ENCODE results near the gene FAM174A. TPM values are rescaled to one million over a fixed set of nuclear protein-coding genes. Genes with fewer than 3 reads are reported as not detected.
"Not testable (repeated sequence)": the region's sequence is repeated elsewhere in the genome, so short reads cannot be mapped to it uniquely, and the experiment has no call there.

Gene FAM174A
- polyA plus RNA-seq, 6 donors from 2014 or later, result 3.7 to 6.9 (median 4.8) TPM; not detected in 1

DNA sequence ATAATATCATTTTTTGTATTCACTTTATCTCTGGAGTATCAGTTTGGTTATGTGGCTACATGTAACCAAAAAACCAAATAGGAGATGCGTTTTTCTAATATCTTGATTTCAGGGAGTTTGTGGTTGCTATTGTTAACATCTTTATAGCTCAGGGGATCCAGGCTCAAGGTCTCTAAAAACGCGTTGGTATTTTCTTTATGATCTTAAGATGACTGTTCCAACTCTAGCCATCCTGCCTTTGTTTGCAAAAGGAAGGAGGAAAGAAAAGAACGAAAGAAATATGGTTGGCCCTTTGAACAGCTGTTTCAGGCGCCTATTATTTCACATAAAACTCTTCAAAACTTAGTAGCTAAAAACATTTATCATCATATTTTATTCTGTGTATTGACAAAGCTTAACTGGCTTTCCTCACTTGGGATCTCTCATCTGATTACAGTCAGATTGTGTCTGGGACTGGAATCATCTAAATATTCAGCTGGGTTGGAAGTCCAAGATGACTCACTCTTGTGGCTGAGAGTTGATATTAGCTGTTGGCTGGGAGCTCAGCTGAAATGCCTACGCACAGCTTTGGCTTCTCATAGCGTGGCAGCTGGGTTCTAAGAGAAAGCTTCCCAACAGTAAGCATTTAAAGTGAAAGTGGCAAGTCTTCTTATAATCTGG is 60.1 kb downstream of the FAM174A start:
- Mint-ChIP-seq H3K4me3 (no peak overlapping the region), H3K27ac (no peak overlapping the region), H3K4me1 (peaks cover 0 to 5% (median 0%) of the 10 kb centered on the region in 3 donors), H3K9me3 (no peaks in the 10 kb centered on the region), H3K27me3 (no peaks in the 10 kb centered on the region), H3K36me3 (no peaks in the 10 kb centered on the region)
- no peak for ATAC-seq (ENCODE audit: low read depth in 2 of 2)
- no peak for DNase-seq

DNA sequence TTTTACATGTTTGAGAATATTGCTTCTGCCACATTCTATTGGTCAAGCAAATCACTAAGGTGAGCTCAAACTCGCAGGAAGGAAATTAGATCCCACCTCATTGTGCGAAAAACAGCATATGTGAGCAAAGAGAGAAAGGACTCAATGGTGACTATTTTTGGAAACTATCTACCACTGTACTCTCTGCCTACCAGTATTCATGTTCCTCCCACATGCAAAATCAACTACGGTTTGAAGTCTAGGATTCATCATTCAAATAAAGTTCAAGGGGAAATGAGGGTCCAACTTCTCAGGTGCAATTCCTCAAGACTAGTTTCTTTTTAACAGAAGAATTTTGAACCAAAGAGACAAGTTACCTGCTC is 60.6 kb downstream of the FAM174A start:
- no peak overlapping the region for H3K4me3 Mint-ChIP-seq
- H3K4me1 Mint-ChIP-seq, result peaks cover 0 to 5% (median 0%) of the 10 kb centered on the region in 3 donors
- ATAC-seq (ENCODE audit: low read depth in 2 of 2) (no peak), DNase-seq (no peak)
- no peaks in the 10 kb centered on the region for H3K36me3 Mint-ChIP-seq
- H3K9me3 Mint-ChIP-seq, result no peaks in the 10 kb centered on the region
- no peaks in the 10 kb centered on the region for H3K27me3 Mint-ChIP-seq
- no peak overlapping the region for H3K27ac Mint-ChIP-seq

DNA sequence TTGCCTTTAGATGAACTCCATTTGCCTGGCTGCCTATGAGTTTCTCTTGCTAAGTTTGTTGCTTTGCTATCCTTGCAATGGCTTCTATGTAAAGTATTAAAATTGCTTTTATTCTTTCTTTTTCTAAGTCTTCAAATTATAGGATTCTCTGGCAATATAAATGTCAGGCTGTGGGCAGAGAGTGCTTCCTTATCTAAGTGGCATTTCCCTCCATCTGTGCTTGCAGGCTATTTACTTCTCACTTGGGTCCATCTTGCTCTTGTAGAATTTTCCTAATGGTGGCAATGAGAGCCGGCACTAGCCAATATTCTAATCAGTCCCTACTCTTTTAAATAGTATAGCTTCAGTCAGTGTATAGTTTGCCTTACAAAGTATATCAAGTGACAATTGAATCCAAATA is 63.3 kb downstream of the FAM174A start:
- ATAC-seq (ENCODE audit: low read depth in 2 of 2) (no peak), DNase-seq (no peak)
- H3K4me1 Mint-ChIP-seq, result peaks cover 0 to 5% (median 0%) of the 10 kb centered on the region in 3 donors
- H3K36me3 Mint-ChIP-seq, result no peaks in the 10 kb centered on the region
- no peak overlapping the region for H3K27ac Mint-ChIP-seq
- H3K27me3 Mint-ChIP-seq, result no peaks in the 10 kb centered on the region
- no peaks in the 10 kb centered on the region for H3K9me3 Mint-ChIP-seq
- no peak overlapping the region for H3K4me3 Mint-ChIP-seq

DNA sequence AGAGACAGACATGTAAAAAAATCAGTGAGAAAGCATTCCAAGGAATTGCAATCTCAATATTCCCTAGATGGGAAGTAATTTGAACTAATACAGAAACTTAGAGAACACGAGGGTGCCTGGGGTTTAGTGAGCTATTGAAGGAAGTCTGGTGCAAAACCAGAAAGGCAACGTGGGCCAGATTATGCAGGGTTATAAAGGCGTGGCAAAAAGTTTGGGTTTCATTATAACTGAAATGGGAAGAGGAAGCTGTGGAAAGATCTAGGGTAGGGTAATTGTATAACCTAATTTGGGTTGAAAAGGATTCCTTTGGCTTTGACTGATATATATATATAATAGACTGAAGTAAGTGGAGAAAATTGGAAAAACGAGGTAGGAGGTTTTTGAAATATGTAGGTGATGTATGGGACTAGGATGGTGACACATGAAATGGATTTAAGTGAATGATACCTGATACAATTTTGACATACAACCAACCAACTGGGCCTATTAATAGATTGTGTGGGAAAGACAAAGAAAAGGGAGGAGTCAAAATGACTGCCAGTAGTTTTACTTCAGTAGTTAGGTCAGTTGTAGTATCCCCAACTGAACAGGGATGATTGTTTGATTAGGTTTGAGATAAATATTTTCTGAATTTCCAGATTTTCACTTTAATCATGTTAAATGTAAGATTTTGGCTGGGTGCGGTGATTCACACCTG is 65.3 kb downstream of the FAM174A start:
- no peak for ATAC-seq (ENCODE audit: low read depth in 2 of 2)
- no peak for DNase-seq
- Mint-ChIP-seq H3K9me3 (no peaks in the 10 kb centered on the region), H3K36me3 (no peaks in the 10 kb centered on the region), H3K27me3 (no peaks in the 10 kb centered on the region), H3K4me3 (peak overlapping the region in 1 of 8 donors; percentile 32), H3K4me1 (peaks cover 0 to 5% (median 0%) of the 10 kb centered on the region in 3 donors), H3K27ac (no peak overlapping the region)

DNA sequence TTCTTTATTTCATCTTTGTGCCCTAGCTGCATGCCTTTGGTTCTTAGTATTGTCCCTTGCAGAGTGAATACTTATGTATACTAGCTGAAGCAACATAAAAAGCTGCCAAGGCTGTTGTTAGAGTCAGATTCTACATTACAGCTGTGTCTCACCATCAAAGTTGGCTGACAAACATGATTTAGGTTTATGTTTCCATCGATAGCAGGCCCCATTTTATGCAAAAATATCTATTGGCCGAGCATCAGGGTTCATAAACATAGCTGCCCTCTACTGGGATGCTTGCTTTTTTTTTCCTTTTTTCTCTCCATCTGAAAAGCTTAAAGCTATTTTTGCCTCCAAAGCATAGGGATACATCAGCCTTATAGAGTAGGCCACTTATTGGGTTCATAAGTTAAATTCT is 68.0 kb downstream of the FAM174A start:
- no peaks in the 10 kb centered on the region for H3K36me3 Mint-ChIP-seq
- no peak overlapping the region for H3K4me3 Mint-ChIP-seq
- no peak overlapping the region for H3K27ac Mint-ChIP-seq
- ATAC-seq (ENCODE audit: low read depth in 2 of 2) (no peak), DNase-seq (no peak)
- H3K4me1 Mint-ChIP-seq, result peaks cover 0 to 5% (median 0%) of the 10 kb centered on the region in 3 donors
- no peaks in the 10 kb centered on the region for H3K27me3 Mint-ChIP-seq
- no peaks in the 10 kb centered on the region for H3K9me3 Mint-ChIP-seq

DNA sequence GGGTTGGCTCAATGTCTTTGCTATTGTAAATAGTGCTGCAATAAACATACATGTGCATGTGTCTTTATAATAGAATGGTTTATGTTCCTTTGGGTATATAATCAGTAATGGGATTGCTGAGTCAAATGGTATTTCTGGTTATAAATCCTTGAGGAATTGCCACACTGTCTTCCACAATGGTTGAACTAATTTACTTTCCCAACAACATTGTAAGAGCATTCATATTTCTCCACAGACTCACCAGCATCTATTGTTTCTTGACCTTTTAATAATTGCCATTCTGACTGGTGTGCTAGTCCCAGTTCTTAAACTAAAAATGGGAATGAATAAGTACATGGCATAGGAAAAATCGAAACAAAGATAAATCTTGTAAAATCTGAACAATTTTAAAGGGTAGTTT is 68.8 kb downstream of the FAM174A start:
- H3K36me3 Mint-ChIP-seq; ATAC-seq (ENCODE audit: low read depth in 2 of 2); H3K4me3 Mint-ChIP-seq; H3K9me3 Mint-ChIP-seq; DNase-seq; H3K4me1 Mint-ChIP-seq; H3K27me3 Mint-ChIP-seq; H3K27ac Mint-ChIP-seq: not testable (repeated sequence)

DNA sequence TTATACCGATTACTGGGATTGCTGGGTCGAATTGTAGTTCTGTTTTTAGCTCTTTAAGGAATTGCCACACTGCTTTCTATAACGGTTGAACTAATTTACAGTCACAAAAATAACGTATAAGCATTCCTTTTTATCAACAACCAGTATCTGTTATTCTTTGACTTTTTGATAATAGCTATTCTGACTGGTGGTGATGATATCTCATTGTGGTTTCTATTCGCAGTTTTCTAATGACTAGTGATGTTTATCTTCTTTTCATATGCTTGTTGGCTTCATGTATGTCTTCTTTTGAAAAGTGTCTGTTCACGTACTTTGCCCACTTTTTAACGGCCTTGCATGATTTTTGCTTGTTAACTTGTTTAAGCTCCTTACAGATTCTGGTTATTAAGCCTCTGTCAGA is 74.4 kb downstream of the FAM174A start:
- H3K36me3 Mint-ChIP-seq, result no peaks in the 10 kb centered on the region
- no peak overlapping the region for H3K27ac Mint-ChIP-seq
- H3K9me3 Mint-ChIP-seq, result peaks cover 0 to 2% (median 0%) of the 10 kb centered on the region in 7 donors
- no peak for DNase-seq
- no peak for ATAC-seq (ENCODE audit: low read depth in 2 of 2)
- peaks cover 0 to 13% (median 10%) of the 10 kb centered on the region in 3 donors for H3K27me3 Mint-ChIP-seq
- no peaks in the 10 kb centered on the region for H3K4me1 Mint-ChIP-seq
- H3K4me3 Mint-ChIP-seq, result no peak overlapping the region

DNA sequence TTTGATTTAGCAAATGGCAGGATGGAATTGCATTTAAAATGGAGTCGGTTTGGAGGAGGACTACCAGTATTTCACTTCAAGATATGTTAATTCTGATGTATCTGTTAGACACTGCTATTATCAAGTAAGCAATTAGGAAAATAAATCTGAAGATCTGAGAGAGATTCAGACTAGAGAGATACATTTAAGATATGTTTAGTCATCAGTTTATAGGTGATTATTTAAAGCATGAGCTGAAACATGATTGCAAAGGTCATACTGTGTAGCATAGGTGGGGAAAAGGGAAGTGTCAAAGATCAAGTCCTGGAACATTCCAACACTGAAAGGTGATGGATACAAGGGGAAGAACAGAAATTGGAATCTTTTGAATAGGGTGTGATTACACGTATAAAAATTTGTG is 79.1 kb downstream of the FAM174A start:
- Mint-ChIP-seq H3K27ac (no peak overlapping the region), H3K27me3 (peaks cover 0 to 13% (median 6%) of the 10 kb centered on the region in 3 donors), H3K9me3 (peaks cover 0 to under 1% (median 0%) of the 10 kb centered on the region in 7 donors), H3K4me1 (no peaks in the 10 kb centered on the region), H3K36me3 (no peaks in the 10 kb centered on the region), H3K4me3 (no peak overlapping the region)
- ATAC-seq (ENCODE audit: low read depth in 2 of 2) (no peak), DNase-seq (no peak)

DNA sequence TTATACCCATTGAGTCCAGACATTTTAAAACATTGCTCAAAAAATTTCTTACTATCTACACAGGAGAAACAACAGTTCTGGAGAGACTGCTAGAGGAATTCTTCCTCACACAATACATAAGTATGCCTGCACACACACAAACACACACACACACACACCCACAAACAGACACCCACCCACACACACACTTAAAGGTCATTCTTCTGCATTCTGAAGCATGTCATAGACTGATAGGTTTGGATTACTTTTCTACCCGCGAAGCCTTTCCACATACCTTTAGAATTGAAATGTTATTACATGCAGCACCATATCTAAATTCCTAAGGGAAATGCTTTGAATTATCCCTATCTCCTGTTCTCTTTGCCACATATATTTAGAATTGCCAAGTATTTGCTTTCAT is 80.2 kb downstream of the FAM174A start:
- no peaks in the 10 kb centered on the region for H3K4me1 Mint-ChIP-seq
- ATAC-seq (ENCODE audit: low read depth in 2 of 2), result no peak
- no peaks in the 10 kb centered on the region for H3K9me3 Mint-ChIP-seq
- no peaks in the 10 kb centered on the region for H3K36me3 Mint-ChIP-seq
- peaks cover 0 to 13% (median 5%) of the 10 kb centered on the region in 3 donors for H3K27me3 Mint-ChIP-seq
- DNase-seq, result no peak
- H3K27ac Mint-ChIP-seq, result no peak overlapping the region
- H3K4me3 Mint-ChIP-seq, result no peak overlapping the region

DNA sequence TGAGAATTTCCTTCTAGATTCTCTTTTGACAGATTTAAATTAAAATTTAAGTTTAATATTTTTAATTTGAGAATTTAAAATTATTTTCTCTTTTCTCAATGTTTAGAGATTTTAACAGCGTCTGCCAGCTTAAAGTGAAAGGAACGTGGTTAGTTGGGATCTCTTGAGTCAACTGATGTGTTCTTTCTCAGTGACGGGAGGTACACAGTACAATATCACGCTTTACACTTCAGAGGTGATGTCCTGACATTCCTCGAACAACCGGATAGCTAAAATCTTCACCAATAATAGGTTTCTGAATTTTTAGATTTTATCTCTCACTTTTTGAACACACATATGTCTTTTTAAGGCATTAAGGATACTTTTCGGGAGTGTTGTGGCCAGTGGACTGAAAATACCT is 81.1 kb downstream of the FAM174A start:
- DNase-seq (no peak), ATAC-seq (ENCODE audit: low read depth in 2 of 2) (no peak)
- no peak overlapping the region for H3K27ac Mint-ChIP-seq
- no peaks in the 10 kb centered on the region for H3K4me1 Mint-ChIP-seq
- H3K9me3 Mint-ChIP-seq, result no peaks in the 10 kb centered on the region
- H3K27me3 Mint-ChIP-seq, result peaks cover 0 to 9% (median 3%) of the 10 kb centered on the region in 3 donors
- H3K36me3 Mint-ChIP-seq, result no peaks in the 10 kb centered on the region
- H3K4me3 Mint-ChIP-seq, result no peak overlapping the region

DNA sequence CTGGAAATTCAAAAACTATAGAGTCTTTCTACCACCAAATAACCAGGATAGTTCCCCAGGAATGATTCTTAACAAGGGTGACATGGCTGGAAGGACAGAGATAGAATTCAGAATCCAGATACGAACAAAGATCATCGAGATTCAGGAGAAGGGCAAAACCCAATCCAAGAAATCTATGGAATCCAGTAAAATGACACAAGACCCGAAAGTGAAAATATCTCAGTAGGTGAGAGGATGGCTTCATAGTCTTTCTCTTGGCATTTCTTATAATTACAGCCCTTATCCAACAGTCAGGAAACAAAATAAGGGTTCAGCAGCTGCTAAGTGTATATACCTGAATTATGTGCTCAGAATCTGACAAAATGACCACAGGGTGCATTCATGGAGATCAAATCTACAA is 81.8 kb downstream of the FAM174A start:
- Mint-ChIP-seq H3K27ac (no peak overlapping the region), H3K36me3 (no peaks in the 10 kb centered on the region), H3K4me3 (no peak overlapping the region), H3K9me3 (no peaks in the 10 kb centered on the region), H3K27me3 (peaks cover 0 to 8% (median 3%) of the 10 kb centered on the region in 3 donors), H3K4me1 (no peaks in the 10 kb centered on the region)
- ATAC-seq (ENCODE audit: low read depth in 2 of 2) (no peak), DNase-seq (no peak)

DNA sequence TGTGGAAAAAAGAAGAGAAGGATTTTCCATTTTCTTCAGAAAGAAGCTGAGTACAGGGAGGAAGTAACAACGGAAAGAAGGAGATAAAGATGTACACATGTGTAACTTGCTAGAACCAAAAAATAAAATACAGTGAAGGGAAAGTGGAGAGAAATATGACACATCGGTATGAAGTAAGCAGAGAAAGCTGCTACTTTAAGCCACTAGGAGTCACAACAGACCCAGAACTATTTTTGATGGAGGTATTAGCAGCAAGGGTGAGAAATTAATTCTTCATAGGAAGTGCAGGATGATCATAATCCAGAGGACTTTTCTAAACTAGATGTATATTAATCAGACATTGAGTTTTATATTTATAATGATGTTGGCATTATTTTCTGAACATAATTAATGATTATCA is 88.5 kb downstream of the FAM174A start:
- Mint-ChIP-seq H3K4me1 (no peaks in the 10 kb centered on the region), H3K27ac (no peak overlapping the region), H3K27me3 (peaks cover 0 to 4% (median 0%) of the 10 kb centered on the region in 3 donors), H3K4me3 (no peak overlapping the region), H3K9me3 (peaks cover 0 to 3% (median 0%) of the 10 kb centered on the region in 7 donors), H3K36me3 (no peaks in the 10 kb centered on the region)
- ATAC-seq (ENCODE audit: low read depth in 2 of 2), result peak; percentile 47 to 54
- DNase-seq, result peak; percentile 4

DNA sequence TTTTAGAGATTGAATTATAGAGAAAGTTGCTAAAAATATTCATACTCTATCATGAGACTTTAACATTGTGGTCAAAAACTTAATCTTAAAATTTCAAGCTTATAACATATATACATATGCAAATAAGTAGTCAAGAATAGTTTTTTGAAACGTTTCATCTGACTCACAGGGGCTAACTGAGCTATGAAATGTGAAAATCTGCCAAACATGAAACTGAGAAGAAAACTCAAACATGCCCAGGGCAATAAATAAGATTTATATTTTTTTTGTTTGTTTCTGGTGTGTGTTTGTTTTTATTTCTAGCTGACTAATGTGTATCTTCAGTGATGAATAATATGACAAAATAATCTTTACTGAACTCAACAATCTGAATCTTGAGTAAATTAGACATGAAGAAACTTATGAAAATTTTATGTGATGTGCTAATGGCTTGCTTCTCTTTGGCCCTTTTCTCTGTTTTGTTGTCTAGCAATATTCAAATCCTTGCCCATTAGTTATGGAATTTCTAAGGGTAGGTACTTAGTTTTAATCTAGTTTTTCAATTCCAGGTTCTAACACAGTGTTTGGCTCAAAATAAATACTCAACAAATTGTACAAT is 99.9 kb downstream of the FAM174A start:
- DNase-seq (no peak), ATAC-seq (ENCODE audit: low read depth in 2 of 2) (no peak)
- Mint-ChIP-seq H3K27ac (no peak overlapping the region), H3K4me3 (no peak overlapping the region), H3K27me3 (peaks cover 0 to 6% (median 0%) of the 10 kb centered on the region in 3 donors), H3K9me3 (no peaks in the 10 kb centered on the region), H3K36me3 (no peaks in the 10 kb centered on the region), H3K4me1 (no peaks in the 10 kb centered on the region)
